A549 (cell line): ENCODE measurements around the gene PSMF1.

Experiments used
- EHMT2 ChIP-seq: fragments of 200-600 bp; sonication (generic); IDR thresholded peaks from 2 replicates; pipeline ENCODE4 v1.6.1; 2016; ENCODE audit warnings: antibody characterized with exemption, low read depth, mild to moderate bottlenecking, moderate library complexity
- GATA3 ChIP-seq: IDR thresholded peaks from 2 replicates; pipeline ENCODE4 v1.6.1; 2012; ENCODE audit warnings: borderline replicate concordance

DNA sequence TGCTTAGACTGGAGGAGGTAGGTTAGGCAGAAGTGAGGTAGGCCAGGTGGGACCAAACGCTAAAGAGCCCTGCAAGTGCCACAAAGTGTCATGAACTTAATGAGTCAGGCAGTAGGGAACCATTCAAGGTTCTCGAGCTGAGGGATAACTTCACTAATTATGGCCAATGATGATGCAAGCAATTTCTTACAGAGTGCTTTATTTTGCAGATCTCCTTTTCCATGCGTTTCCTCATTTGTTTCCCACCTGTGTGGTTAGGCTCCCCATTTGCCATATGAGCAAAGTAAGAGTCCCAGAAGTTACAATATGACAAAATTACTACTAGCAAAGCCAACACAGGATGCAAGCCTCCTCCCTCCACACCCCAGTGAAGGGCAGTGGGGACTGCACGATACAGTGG, 36.5 kb upstream of the PSMF1 start:
- TF ChIP-seq EHMT2: no peak
- no peak for TF ChIP-seq GATA3
